Panc1 (cell line): ENCODE measurements around the gene HMGXB4. TPM values are rescaled to one million over a fixed set of nuclear protein-coding genes. Genes with fewer than 3 reads are reported as not detected.

Source experiments
- ATAC-seq: fragments of 200-7000 bp; cut with Tn5 transposase; 2 replicates; pipeline ENCODE4 v1.9.1; 2020; ENCODE audit warnings: mild to moderate bottlenecking, moderate library complexity
- BruUV-seq: library from RNA; stranded (reverse); fragments of 400-500 nt; replicated peaks from 2 replicates; lab custom pipeline; 2021; lab: Mats Ljungman, UMichigan
- CTCF ChIA-PET: fragments of 300-600 bp; sonication (Branson Sonifier 250); formaldehyde crosslinking; loops from one replicate; lab custom pipeline; 2022; ENCODE audit warnings: antibody characterized with exemption; lab: Charles Lee
- POLR2A ChIA-PET: fragments of 300-600 bp; sonication (Branson Sonifier 250); formaldehyde crosslinking; loops from one replicate; lab custom pipeline; 2022; ENCODE audit warnings: antibody characterized with exemption; lab: Charles Lee
- DNase-seq: peaks from one replicate; pipeline ENCODE4 v3.0.0-alpha.2; 2010; ENCODE audit warnings: low read depth, low spot score
- H3K27ac ChIP-seq: 2 replicates; pipeline ENCODE4 v1.5.1; 2011; ENCODE audit warnings: mild to moderate bottlenecking, low read length, inconsistent platforms
- H3K27me3 ChIP-seq: fragments of 200-500 bp; sonication (Bioruptor generic); 2 replicates; pipeline ENCODE4 v1.6.0; 2014; ENCODE audit warnings: low read length, inconsistent platforms; ENCODE audit not compliant: control insufficient read depth, insufficient read depth
- H3K36me3 ChIP-seq: fragments of 200-500 bp; sonication (Bioruptor generic); 2 replicates; pipeline ENCODE4 v1.5.1; 2014; ENCODE audit warnings: inconsistent platforms, mild to moderate bottlenecking, low read length, moderate library complexity; ENCODE audit not compliant: control insufficient read depth, insufficient read depth
- H3K4me1 ChIP-seq: 2 replicates; pipeline ENCODE4 v1.5.1; 2011; ENCODE audit warnings: inconsistent platforms, mild to moderate bottlenecking, low read length, moderate library complexity; ENCODE audit not compliant: control insufficient read depth, insufficient read depth
- H3K4me3 ChIP-seq, 2 experiments: 2 replicates each; pipeline ENCODE4 v1.5.1; 2011 to 2012; ENCODE audit warnings: low read depth in 2 of 2, low read length in 2 of 2, mild to moderate bottlenecking in 2 of 2, inconsistent platforms in 1 of 2, moderate library complexity in 1 of 2
- H3K9me3 ChIP-seq: fragments of 200-500 bp; sonication (Bioruptor generic); 2 replicates; pipeline ENCODE4 v1.5.1; 2014; ENCODE audit warnings: low read depth, mild to moderate bottlenecking, inconsistent platforms, low read length, moderate library complexity; ENCODE audit not compliant: control insufficient read depth, insufficient read depth
- CTCF ChIP-seq: fragments of 450-650 bp; IDR thresholded peaks from 2 replicates; pipeline ENCODE4 v1.5.1; 2017; ENCODE audit warnings: mild to moderate bottlenecking
- POLR2AphosphoS5 ChIP-seq: IDR thresholded peaks from 2 replicates; pipeline ENCODE4 v1.6.1; 2012; ENCODE audit warnings: mild to moderate bottlenecking, low read depth, low read length, moderate library complexity
- REST ChIP-seq, 2 experiments: IDR thresholded peaks; 2 replicates each; pipeline ENCODE4 v1.6.1; 2011 to 2012; ENCODE audit warnings: low read depth in 2 of 2, control low read depth in 1 of 2, low read length in 1 of 2, mild to moderate bottlenecking in 1 of 2, moderate library complexity in 1 of 2; ENCODE audit not compliant: insufficient read depth in 1 of 2
- SIN3A ChIP-seq: IDR thresholded peaks from 2 replicates; pipeline ENCODE4 v1.6.1; 2012; ENCODE audit warnings: low read depth, mild to moderate bottlenecking, low read length, moderate library complexity, borderline replicate concordance; ENCODE audit not compliant: insufficient read depth
- TCF7L2 ChIP-seq: IDR thresholded peaks from 2 replicates; pipeline ENCODE4 v1.6.1; 2011; ENCODE audit warnings: mild to moderate bottlenecking, low read depth, low read length, inconsistent platforms
- in situ Hi-C: cut with HindIII; loops from 2 replicates; pipeline ENCODE4 v1.10.0; 2016; ENCODE audit warnings: low sequenced_read_pairs, low pct_unique_long_range_greater_than_20kb
- intact Hi-C: fragments of 100-400 bp; cut with micrococcal nuclease; formaldehyde crosslinking; loops from one replicate; pipeline ENCODE4 v1.10.0; 2022; ENCODE audit not compliant: unreplicated experiment
- total RNA-seq: library from RNA; stranded (reverse); gene quantifications from one replicate; pipeline ENCODE4 v1.2.1, GENCODE V29; 2021; ENCODE audit not compliant: unreplicated experiment

The HMGXB4 gene
- total RNA-seq, 1 experiment from 2014 or later, result 23.7 TPM

GRCh38 chr22:35275580-35275979 is 18.3 kb downstream of the HMGXB4 start:
- Histone ChIP-seq H3K4me3 (no peak overlapping the region), H3K27me3 (no peaks in the 10 kb centered on the region), H3K9me3 (no peaks in the 10 kb centered on the region), H3K4me1 (no peaks in the 10 kb centered on the region), H3K36me3 (peaks cover 3% of the 10 kb centered on the region), H3K27ac (no peak overlapping the region)
- no peak for ATAC-seq
- no TSS peak for BruUV-seq
- intact Hi-C loops (no loop called here), in situ Hi-C loops (no loop called here)
- TF ChIP-seq POLR2AphosphoS5 (no peak), REST (IDR thresholded peaks at IDR 0.05; ENCODE audit: insufficient read depth in 1 of 2, low read depth in 2 of 2, low read length in 1 of 2) (no peak), CTCF (no peak), TCF7L2 (no peak), SIN3A (no peak)
- POLR2A ChIA-PET, result no interaction called here
- DNase-seq, result no peak
- CTCF ChIA-PET, result no interaction called here

GRCh38 chr22:35276019-35276418 is 18.7 kb downstream of the HMGXB4 start:
- Histone ChIP-seq H3K36me3 (peaks cover 3% of the 10 kb centered on the region), H3K4me1 (no peaks in the 10 kb centered on the region), H3K27me3 (no peaks in the 10 kb centered on the region), H3K27ac (no peak overlapping the region), H3K9me3 (no peaks in the 10 kb centered on the region), H3K4me3 (no peak overlapping the region)
- ATAC-seq, result no peak
- POLR2A ChIA-PET, result no interaction called here
- intact Hi-C loops, result no loop called here
- TF ChIP-seq REST (IDR thresholded peaks at IDR 0.05; ENCODE audit: insufficient read depth in 1 of 2, low read depth in 2 of 2, low read length in 1 of 2) (no peak), TCF7L2 (no peak), SIN3A (no peak), CTCF (no peak), POLR2AphosphoS5 (no peak)
- CTCF ChIA-PET, result no interaction called here
- no TSS peak for BruUV-seq
- in situ Hi-C loops, result no loop called here
- no peak for DNase-seq
